Stimulated activated CD8-positive, alpha-beta memory T cell treated with anti-CD3 and anti-CD28 coated beads, Interleukin-4, amount 100 ng/mL, for 1 hour (primary cell): Measurements from ENCODE around the gene ESD.

Experiments
- DNase-seq, 2 donors: peaks; one replicate each; pipeline ENCODE4 v3.0.0-alpha.2; 2020; ENCODE audit warnings: low read depth in 2 of 2, low spot score in 1 of 2

Gene ESD

GRCh38 chr13:46747031-46747820, 49.7 kb downstream of the ESD start:
- no peak for DNase-seq

DNA sequence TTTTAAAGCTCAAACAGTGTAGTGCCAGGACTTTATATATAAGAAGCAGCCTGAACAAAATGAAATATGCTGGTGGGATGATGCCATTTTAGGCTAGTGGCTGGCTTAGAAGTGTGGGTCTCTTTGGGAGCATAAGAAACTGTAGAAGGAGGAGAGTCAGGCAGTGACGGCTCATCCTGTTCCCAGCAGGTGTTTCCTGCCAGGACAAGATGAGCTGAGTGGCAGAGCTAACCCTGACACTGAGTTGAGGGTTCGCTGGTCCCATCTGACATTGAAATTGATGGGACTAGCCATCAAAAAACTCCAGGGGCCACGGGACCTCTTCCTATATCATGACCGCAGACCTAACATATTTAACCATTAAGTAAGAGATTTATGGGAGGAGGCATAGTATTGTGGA, 51.3 kb downstream of the ESD start:
- no peak for DNase-seq

GRCh38 chr13:46745062-46745461, 51.9 kb downstream of the ESD start:
- no peak for DNase-seq

- DNase-seq: no peak
Measured at GRCh38 chr13:46743191-46743590, 53.8 kb downstream of the ESD start.

DNA sequence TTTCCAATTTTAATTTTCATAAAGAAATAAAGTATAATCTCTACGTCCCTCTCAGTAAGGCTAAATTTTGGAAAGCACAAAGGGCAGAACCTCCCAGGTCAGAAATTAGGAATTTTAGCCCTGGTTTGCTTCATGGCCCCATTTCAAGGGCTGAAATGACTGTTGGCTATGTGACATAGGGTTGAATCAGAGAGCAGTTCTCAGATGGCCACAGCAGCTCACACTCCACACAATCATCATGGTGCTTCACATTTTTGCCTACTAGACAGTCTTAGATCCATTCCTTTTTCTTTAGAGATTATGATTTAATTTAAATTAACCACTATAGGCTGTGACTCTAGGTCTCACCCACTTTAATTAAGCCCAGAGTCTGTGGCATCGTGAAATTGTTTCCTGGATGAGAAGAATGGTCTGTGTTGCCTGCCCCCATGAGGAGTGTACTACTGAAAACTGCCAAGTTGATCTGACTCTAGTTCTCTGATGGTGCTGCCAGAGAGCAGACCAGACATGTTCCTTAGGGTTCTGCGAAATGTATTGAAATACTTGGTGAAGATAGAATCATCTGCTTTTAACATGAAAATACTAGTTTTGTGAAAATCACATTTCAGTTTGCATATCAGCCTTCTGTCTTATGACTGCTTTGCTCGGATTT, 57.4 kb downstream of the ESD start:
- no peak for DNase-seq

GRCh38 chr13:46738766-46739165, 58.2 kb downstream of the ESD start:
- DNase-seq: no peak

DNA sequence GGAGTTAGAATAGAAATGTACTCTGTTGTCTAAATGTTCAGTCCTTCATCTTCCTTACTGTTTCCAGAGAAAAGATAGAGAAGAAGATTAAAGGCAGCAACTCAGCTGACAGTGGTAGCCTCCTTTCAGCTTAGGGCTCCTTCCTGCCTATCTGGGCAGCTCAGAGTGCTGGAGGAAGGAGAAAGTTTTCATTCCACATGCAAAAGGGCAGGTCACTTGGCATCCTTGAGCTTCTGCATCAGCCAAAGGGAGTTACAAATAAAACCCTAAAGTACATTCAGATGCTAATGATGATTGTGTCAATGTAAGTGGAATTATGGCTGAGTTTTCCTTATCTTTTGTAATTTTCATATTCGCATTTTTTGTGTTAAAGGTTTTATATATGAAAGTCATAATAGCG, 58.9 kb downstream of the ESD start:
- DNase-seq: no peak

DNA sequence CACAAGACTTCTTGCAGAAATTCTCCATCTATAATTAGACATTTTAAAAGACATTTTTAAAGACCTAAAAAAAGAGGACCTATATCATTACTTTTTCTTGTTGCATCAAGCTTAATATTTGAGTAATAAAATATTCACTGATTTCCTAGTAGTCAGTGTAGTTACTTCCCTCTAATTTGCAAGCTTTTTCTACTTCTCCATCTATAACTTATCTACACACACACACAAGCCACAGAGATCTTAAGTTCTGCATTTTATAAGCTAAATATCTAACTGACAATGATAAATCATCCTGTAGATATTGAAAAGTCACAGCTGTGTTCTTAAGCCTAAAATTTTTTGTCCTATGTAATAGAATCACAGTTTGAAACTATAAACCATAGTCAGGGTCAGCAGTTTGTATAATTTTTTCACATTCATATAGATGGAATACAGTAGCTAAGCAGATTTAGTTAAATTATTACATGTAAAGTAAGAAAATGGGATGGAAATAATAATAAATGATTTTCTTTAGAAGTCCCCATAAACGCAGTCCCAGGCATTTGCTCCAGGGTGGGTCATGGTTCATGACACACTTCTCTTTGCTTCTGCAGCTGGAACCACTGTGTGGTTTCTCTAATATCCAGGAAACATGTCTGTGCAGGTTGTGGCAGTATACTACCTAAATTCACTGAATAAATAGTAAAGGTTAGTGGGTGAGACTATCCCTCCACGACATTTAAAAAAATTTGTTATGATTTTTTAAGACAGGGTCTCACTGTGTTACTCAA, 60.2 kb downstream of the ESD start:
- no peak for DNase-seq

DNA sequence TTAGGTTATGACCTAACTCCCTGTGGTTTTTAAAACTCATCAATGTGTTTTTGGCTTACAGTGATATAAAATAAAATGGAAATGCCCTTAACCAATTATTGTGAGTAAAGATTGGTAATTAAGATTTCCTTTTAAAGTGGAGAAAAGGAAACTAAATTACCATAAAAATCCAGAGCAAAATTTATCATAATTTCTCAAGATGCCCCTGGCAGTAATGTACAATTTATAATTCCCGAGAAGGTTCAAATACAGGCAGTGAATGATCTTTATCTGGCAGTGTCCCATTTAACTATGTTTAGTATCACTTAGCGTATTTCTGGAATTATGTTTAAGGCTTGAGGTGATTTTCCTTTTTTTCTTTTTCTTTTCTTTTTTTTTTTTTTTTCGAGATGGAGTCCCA, 61.5 kb downstream of the ESD start:
- no peak for DNase-seq

- DNase-seq: no peak
Measured at GRCh38 chr13:46731535-46731934, 65.4 kb downstream of the ESD start.

DNA sequence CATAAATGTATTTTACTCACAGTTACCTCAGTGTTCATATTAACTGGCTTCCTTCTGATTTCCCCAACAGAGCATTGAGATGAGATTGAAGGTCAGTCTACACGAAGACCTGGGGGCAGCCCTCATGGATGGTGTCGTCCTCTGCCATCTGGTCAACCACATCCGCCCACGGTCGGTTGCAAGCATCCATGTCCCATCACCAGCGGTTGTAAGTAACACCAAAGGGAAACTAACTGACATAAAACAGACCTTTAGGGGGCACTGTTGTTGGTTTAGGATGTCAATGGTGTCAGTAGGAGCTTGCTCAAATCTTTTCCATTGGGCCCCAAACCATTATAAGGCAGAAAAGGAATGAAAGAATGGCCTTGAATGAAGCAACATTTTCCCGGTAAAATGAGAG, 68.2 kb downstream of the ESD start:
- no peak for DNase-seq

- DNase-seq: no peak
Measured at GRCh38 chr13:46726347-46726746, 70.6 kb downstream of the ESD start.
